OCI-LY7 (cell line): ENCODE data around the gene ZNF488.

Experiments
- CTCF ChIP-seq: fragments of 200-600 bp; sonication (generic); conservative IDR thresholded peaks from 2 replicates; pipeline ENCODE4 v1.5.1; 2014; ENCODE audit warnings: mild to moderate bottlenecking, antibody characterized with exemption, low read length, moderate library complexity, mixed read lengths
- EZH2phosphoT487 ChIP-seq: fragments of 200-600 bp; sonication (generic); IDR thresholded peaks from 2 replicates; pipeline ENCODE4 v1.6.1; 2018; ENCODE audit warnings: low read depth, borderline replicate concordance, mild to moderate bottlenecking, mixed run types, antibody characterized with exemption, low read length, moderate library complexity, mixed read lengths

GRCh38 chr10:47359626-47360418 is 24.3 kb downstream of the ZNF488 start:
- TF ChIP-seq CTCF (no peak), EZH2phosphoT487 (no peak)
